HepG2 (cell line): ENCODE data around the gene DGKD. TPM values are rescaled to one million over a fixed set of nuclear protein-coding genes. Genes with fewer than 3 reads are reported as not detected.

ENCODE experiments used
- ATAC-seq: fragments of 200-7000 bp; cut with Tn5 transposase; 3 replicates; pipeline ENCODE4 v1.9.1; 2020; ENCODE audit warnings: mild to moderate bottlenecking, moderate library complexity
- BruUV-seq: library from RNA; stranded (reverse); fragments of 400-500 nt; replicated peaks from 2 replicates; lab custom pipeline; 2021; lab: Mats Ljungman, UMichigan
- CTCF ChIA-PET: fragments of 300-600 bp; formaldehyde crosslinking; extraction: SDS; loops from one replicate; lab custom pipeline; 2021; ENCODE audit warnings: low total read pairs, inconsistent platforms, low intra/inter-chr PET ratio; lab: Yijun Ruan, JAX
- POLR2A ChIA-PET: fragments of 350-600 bp; sonication (Branson Sonifier 250); formaldehyde crosslinking; loops from one replicate; lab custom pipeline; 2020; ENCODE audit warnings: antibody characterized with exemption, inconsistent platforms; lab: Yijun Ruan, JAX
- DNase-seq: peaks from one replicate; pipeline ENCODE4 v3.0.0-alpha.2; 2015; ENCODE audit warnings: low spot score
- FAIRE-seq: peaks from 3 replicates; lab custom pipeline; 2011; peaks lifted over from hg19 to GRCh38; lab: Jason Lieb, UNC
- H2AFZ ChIP-seq: one replicate; pipeline ENCODE4 v1.6.1; 2011; ENCODE audit warnings: low read length, inconsistent platforms
- H3K27ac ChIP-seq: fragments of 300-600 bp; 3 replicates; pipeline ENCODE4 v1.8.0; 2011; ENCODE audit warnings: mixed run types, mild to moderate bottlenecking, mixed read lengths, low read length, inconsistent platforms; ENCODE audit not compliant: insufficient read depth; ENCODE audit errors: extremely low read length
- H3K27me3 ChIP-seq, 2 experiments: fragments of 200-600 bp in 1 of 2; 2 replicates in 1 of 2; 3 replicates in 1 of 2; pipeline versions ENCODE4 v1.6.0 to v1.8.0; 2011; ENCODE audit warnings: low read length in 2 of 2, mild to moderate bottlenecking in 2 of 2, moderate library complexity in 2 of 2, inconsistent platforms in 1 of 2; ENCODE audit not compliant: insufficient read depth in 2 of 2, control insufficient read depth in 1 of 2
- H3K36me3 ChIP-seq, 2 experiments: fragments of 200-600 bp in 1 of 2; replicated peaks in 1 of 2; 2 replicates in 1 of 2; 3 replicates in 1 of 2; pipeline versions ENCODE4 v1.5.1 to v1.8.0; 2011; ENCODE audit warnings: low read length in 2 of 2, inconsistent platforms in 1 of 2; ENCODE audit not compliant: insufficient read depth in 2 of 2, control insufficient read depth in 1 of 2
- H3K4me1 ChIP-seq: 2 replicates; pipeline ENCODE4 v1.5.1; 2012; ENCODE audit warnings: low read length, inconsistent platforms; ENCODE audit not compliant: insufficient read depth
- H3K4me2 ChIP-seq: 2 replicates; pipeline ENCODE4 v1.6.0; 2011; ENCODE audit warnings: low read depth, low read length, inconsistent platforms
- H3K4me3 ChIP-seq, 3 experiments: fragments of 200-600 bp in 1 of 3; sonication (generic), shearing (Covaris generic) in 1 of 3; replicated peaks in 1 of 3; 2 replicates each; pipeline ENCODE4 v1.5.1; 2011 to 2016; ENCODE audit warnings: low read length in 3 of 3, inconsistent platforms in 2 of 3, low read depth in 2 of 3, mild to moderate bottlenecking in 2 of 3, control low read depth in 1 of 3, mixed read lengths in 1 of 3; ENCODE audit not compliant: insufficient read depth in 1 of 3
- H3K79me2 ChIP-seq: one replicate; pipeline ENCODE4 v1.6.1; 2011; ENCODE audit warnings: low read length, inconsistent platforms; ENCODE audit not compliant: insufficient read depth
- H3K9ac ChIP-seq: 2 replicates; pipeline ENCODE4 v1.6.0; 2011; ENCODE audit warnings: mild to moderate bottlenecking, low read depth, low read length, inconsistent platforms; ENCODE audit not compliant: insufficient read depth
- H3K9me3 ChIP-seq: 2 replicates; pipeline ENCODE4 v1.5.1; 2012; ENCODE audit warnings: mild to moderate bottlenecking, low read length
- H4K20me1 ChIP-seq: 2 replicates; pipeline ENCODE4 v1.6.0; 2011; ENCODE audit warnings: inconsistent platforms, mild to moderate bottlenecking, low read length, moderate library complexity; ENCODE audit not compliant: insufficient read depth
- HOXD1 ChIP-seq: sonication (generic); formaldehyde crosslinking; IDR thresholded peaks from 2 replicates; pipeline ENCODE4 v1.5.0; 2020; ENCODE audit warnings: missing genetic modification reagents
- MXD4 ChIP-seq: IDR thresholded peaks from 2 replicates; pipeline ENCODE4 v1.6.1; 2016; ENCODE audit warnings: mild to moderate bottlenecking, missing biosample characterization, missing genetic modification reagents
- NONO ChIP-seq, 2 experiments: fragments of 450-650 bp in 1 of 2; sonication (generic) in 1 of 2; formaldehyde crosslinking in 1 of 2; IDR thresholded peaks in 1 of 2; conservative IDR thresholded peaks in 1 of 2; 2 replicates each; pipeline versions ENCODE4 v1.6.1 to v1.8.0; 2017 to 2022; ENCODE audit warnings: mild to moderate bottlenecking in 1 of 2, missing genetic modification reagents in 1 of 2, moderate library complexity in 1 of 2
- SNAPC2 ChIP-seq: sonication (generic); formaldehyde crosslinking; IDR thresholded peaks from 2 replicates; pipeline ENCODE4 v1.8.1; 2022; ENCODE audit warnings: mild to moderate bottlenecking, missing genetic modification reagents
- ZHX2 ChIP-seq, 2 experiments: sonication (generic) in 1 of 2; formaldehyde crosslinking in 1 of 2; IDR thresholded peaks; 2 replicates each; pipeline versions ENCODE4 v1.6.1 to v1.9.0; 2014 to 2022; ENCODE audit warnings: antibody characterized with exemption in 1 of 2, borderline replicate concordance in 1 of 2, inconsistent platforms in 1 of 2, low read depth in 1 of 2, missing genetic modification reagents in 1 of 2
- ZNF577 ChIP-seq: sonication (generic); formaldehyde crosslinking; IDR thresholded peaks from 2 replicates; pipeline ENCODE4 v1.4.0; 2020; ENCODE audit warnings: mild to moderate bottlenecking, low read depth, missing genetic modification reagents, borderline replicate concordance
- ZNF687 ChIP-seq: sonication (generic); formaldehyde crosslinking; IDR thresholded peaks from 2 replicates; pipeline ENCODE4 v1.5.1; 2020; ENCODE audit warnings: mild to moderate bottlenecking, missing genetic modification reagents, moderate library complexity
- ZNF883 ChIP-seq: sonication (generic); formaldehyde crosslinking; IDR thresholded peaks from 2 replicates; pipeline ENCODE4 v1.5.1; 2020; ENCODE audit warnings: mild to moderate bottlenecking, missing genetic modification reagents; ENCODE audit errors: not compliant biosample characterization
- WGBS: methylation state at CpG from one replicate; pipeline ENCODE4 v1.1.6; 2017; ENCODE audit warnings: low lambda C conversion rate; 5-methylcytosine and 5-hydroxymethylcytosine counted together
- in situ Hi-C: cut with HindIII; loops from 2 replicates; pipeline ENCODE4 v1.10.0; 2017; ENCODE audit warnings: low pct_unique_long_range_greater_than_20kb; ENCODE audit not compliant: extremely low pct_ligation_motif_present
- intact Hi-C: fragments of 100-400 bp; cut with micrococcal nuclease; formaldehyde crosslinking; loops from one replicate; pipeline ENCODE4 v1.10.0; 2022; ENCODE audit not compliant: unreplicated experiment
- polyA plus RNA-seq, 8 experiments: library from polyadenylated mRNA; depleted of rRNA in 3 of 8; stranded (reverse) in 7 of 8; unstranded in 1 of 8; fragments of >200 nt; fragmentation: Illumina TruSeq in 4 of 8; extraction: Trizol in 4 of 8; gene quantifications; 2 replicates each; pipeline versions ENCODE4 v1.2.1 to v1.2.3, GENCODE V29; 2011 to 2016; ENCODE audit warnings: low read depth in 4 of 8, missing spikeins in 1 of 8, mixed read lengths in 1 of 8; ENCODE audit not compliant: insufficient read depth in 1 of 8
- total RNA-seq, 5 experiments: library from RNA; depleted of rRNA; stranded (reverse); fragments of >200 nt; fragmentation: Illumina TruSeq; extraction: Trizol; gene quantifications; 2 replicates each; pipeline ENCODE4 v1.2.3, GENCODE V29; 2016; ENCODE audit warnings: low read depth in 1 of 5
- TF ChIP-seq, protein P1 (sequence below): sonication (generic); formaldehyde crosslinking; IDR thresholded peaks from 2 replicates; pipeline ENCODE4 v1.5.1; 2020; ENCODE audit warnings: missing genetic modification reagents, mild to moderate bottlenecking, borderline replicate concordance

Gene DGKD
- total and polyA plus RNA-seq, 2 of the 13 experiments (the other 11 are each of a cell fraction or from before 2014, with no cell fraction given), result 24.5 to 33.2 TPM

DNA sequence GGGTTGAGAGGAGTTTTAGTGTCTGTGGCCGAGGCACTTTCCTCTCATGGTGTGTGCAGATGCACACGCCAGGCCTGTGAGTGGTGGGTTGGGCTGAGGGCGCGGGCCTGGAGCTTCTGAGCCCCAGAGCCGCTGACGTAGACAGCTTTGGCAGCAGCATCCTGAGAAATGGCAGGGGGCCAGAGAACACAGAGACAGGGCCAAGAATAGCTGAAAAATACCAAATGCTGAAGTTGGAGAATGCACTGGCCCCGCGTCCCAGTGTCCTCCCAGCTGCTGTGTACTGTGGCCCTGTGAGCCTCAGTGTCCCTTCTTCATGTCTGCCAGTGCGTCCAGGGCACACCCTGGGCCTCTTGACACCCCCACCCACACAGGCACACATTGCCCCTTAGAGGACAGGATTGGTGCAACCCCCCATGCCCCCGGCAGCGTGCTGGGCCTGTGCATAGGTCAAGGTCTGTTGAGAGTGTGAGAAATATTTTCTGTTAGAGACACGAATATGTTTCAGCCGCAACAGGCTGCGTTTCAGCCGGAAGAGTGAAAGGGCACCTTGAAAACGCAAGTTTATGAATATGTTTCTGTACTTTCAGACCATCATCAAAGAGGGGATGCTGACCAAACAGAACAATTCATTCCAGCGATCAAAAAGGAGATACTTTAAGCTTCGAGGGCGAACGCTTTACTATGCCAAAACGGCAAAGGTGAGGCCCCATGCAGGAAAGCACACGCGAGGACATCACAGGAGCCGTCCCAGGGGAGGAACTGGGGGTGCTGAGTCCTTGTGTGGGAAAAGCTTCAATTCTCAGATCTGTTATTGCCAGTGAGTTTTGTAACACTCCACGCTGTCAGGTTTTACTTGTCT, 33.6 kb downstream of the DGKD start (continued):
- TF ChIP-seq ZHX2 (IDR thresholded peaks at IDR 0.05; ENCODE audit: low read depth) (no peak), ZHX2 (CRISPR knock-in tag; IDR thresholded peaks at IDR 0.05; ENCODE audit: borderline replicate concordance) (no peak), HOXD1 (CRISPR knock-in tag) (no peak), SNAPC2 (no peak; the same call in 1 of the 2 replicates), ZNF883 (CRISPR knock-in tag) (peak; percentile 67)

DNA sequence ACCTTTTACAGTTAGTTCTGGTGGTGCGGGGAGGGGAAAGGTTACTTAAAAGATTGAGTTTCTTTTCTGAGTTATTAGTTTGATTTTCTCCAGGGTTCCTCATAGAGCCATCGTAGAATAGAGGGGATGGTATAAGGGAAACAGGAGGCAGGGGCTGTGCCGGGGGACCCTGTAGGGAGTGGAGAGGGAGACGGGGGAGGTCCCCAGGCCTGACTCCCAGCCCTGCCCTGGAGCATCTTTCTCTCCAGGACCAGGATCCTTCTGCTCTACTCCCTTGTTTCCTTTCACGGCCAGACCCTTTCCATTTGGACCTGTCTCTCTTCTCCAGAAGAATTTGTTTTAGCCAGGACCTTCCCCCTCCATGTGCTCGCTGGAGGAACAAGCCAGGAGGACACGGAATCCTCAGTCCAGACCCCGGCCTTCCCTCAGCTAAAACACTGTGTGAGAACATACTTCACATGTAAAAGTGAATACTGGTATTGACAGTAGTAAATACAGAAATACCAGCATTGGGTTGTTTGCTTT, 35.4 kb downstream of the DGKD start:
- Histone ChIP-seq H3K79me2 (peaks cover 16% of the 10 kb centered on the region), H3K27me3 (no peaks in the 10 kb centered on the region), H4K20me1 (no peaks in the 10 kb centered on the region), H3K9me3 (no peaks in the 10 kb centered on the region), H3K9ac (no peak overlapping the region), H3K4me2 (no peak overlapping the region), H3K27ac (no peak overlapping the region), H3K4me1 (peaks cover 54% of the 10 kb centered on the region), H2AFZ (no peak overlapping the region), H3K4me3 (no peak overlapping the region), H3K36me3 (peaks cover 4 to 28% of the 10 kb centered on the region in 2 experiments; a peak in 4 of 5 replicates)
- intact Hi-C loops, result no loop called here
- DNase-seq (no peak), FAIRE-seq (no peak), ATAC-seq (no peak)
- WGBS, result 97% methylated on average over 8 of the region's 8 CpGs
- ChIA-PET CTCF (no interaction called here), POLR2A (no interaction called here)
- in situ Hi-C loops, result no loop called here
- BruUV-seq, result no TSS peak
- TF ChIP-seq MXD4 (CRISPR knock-in tag), result no peak
- TF ChIP-seq ZNF577 (CRISPR knock-in tag), result no peak
- TF ChIP-seq, protein P1, sequence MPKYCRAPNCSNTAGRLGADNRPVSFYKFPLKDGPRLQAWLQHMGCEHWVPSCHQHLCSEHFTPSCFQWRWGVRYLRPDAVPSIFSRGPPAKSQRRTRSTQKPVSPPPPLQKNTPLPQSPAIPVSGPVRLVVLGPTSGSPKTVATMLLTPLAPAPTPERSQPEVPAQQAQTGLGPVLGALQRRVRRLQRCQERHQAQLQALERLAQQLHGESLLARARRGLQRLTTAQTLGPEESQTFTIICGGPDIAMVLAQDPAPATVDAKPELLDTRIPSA, result no peak
- TF ChIP-seq ZNF687, result no peak
- no peak for TF ChIP-seq NONO (IDR thresholded peaks at IDR 0.05)
- TF ChIP-seq NONO (CRISPR knock-in tag; conservative IDR thresholded peaks at IDR 0.05), result no peak
